Measurements from ENCODE around the gene C6orf141.

The C6orf141 gene

GRCh38 chr6:49550492-49551077 is at the start of gene C6orf141:
Gene C6orf141, plus strand, starts transcription at chr6:49550668. Its CDS starts 125 bp downstream, at chr6:49550793.
- DNase-seq (ENCODE audit: low read depth), result no peak

DNA sequence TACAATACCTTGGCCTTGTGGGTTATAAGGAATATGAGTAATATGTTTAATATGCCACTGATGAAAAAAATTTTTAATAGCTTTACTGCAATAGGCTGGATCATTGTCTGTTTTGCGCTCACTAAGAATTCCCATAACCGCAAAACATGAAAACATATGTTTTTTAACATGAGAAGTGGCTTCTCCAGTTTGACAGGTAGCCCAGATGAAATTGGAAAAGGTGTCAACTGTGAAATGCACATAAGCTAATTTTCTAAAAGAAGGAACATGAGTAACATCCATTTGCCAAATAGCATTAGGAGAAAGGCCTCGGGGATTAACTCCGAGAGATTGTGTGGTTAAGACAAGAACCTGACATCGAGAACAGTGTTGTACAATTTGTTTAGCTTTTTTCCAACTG is 45.8 kb upstream of the C6orf141 start:
- no peak for DNase-seq (ENCODE audit: low read depth)

GRCh38 chr6:49506569-49507111 is 43.8 kb upstream of the C6orf141 start:
- DNase-seq (ENCODE audit: low read depth), result no peak

DNA sequence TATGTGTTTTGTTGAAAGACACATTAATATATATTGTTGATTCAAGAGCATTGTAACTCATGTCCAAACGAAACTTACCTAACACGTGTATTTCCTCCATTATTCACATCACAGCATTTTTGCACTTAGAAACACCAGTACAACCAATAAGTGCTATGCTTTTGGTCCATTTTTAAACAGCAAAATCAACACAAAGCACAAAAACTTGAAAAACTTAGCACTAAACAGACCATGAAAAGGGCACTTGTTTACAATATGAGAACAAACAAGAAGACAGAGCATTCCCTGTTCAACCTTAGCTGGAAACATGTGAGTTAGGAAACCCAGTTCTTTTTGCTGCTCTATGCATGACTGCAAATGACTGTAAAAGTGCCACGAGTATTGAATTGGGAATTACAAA is 41.1 kb upstream of the C6orf141 start:
- DNase-seq (ENCODE audit: low read depth), result no peak

DNA sequence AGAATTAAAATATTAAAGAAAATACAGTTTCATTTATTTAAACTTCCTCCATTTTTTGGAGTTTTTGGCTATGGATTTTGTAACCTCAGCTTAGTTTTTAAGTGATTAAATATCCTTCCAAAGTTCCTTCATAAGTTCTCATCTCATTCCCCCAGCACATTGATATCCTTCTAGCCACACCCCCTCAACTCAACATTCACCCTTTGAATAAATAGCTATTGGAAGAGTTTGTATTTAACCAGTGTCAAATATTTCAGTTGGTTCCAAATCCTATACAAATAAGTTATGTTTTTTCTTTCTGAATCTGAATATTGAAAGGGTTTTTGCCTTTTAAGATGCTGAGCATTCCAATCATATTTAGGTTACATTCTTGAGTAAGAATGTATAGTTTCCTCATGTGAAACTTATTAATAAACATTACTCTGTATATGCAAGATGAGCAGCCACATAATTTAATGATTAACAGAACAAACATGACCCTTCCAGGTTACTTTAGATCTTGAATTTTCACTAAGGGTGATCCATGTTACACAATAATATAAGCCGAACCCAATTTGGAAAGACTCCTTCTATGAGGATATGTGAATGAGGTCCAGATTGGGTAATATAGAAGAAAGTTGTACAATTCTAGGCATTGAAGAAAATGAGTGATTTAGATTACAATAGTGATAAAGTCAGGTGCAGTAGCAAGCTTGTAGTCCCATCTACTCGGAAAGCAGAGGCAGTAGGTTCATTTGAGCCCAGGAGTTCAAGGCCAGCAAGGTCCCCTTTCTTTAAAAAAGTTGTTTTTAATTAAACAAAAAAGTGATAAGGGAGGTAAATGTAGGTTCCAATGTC is 37.1 kb upstream of the C6orf141 start:
- DNase-seq (ENCODE audit: low read depth), result no peak

DNA sequence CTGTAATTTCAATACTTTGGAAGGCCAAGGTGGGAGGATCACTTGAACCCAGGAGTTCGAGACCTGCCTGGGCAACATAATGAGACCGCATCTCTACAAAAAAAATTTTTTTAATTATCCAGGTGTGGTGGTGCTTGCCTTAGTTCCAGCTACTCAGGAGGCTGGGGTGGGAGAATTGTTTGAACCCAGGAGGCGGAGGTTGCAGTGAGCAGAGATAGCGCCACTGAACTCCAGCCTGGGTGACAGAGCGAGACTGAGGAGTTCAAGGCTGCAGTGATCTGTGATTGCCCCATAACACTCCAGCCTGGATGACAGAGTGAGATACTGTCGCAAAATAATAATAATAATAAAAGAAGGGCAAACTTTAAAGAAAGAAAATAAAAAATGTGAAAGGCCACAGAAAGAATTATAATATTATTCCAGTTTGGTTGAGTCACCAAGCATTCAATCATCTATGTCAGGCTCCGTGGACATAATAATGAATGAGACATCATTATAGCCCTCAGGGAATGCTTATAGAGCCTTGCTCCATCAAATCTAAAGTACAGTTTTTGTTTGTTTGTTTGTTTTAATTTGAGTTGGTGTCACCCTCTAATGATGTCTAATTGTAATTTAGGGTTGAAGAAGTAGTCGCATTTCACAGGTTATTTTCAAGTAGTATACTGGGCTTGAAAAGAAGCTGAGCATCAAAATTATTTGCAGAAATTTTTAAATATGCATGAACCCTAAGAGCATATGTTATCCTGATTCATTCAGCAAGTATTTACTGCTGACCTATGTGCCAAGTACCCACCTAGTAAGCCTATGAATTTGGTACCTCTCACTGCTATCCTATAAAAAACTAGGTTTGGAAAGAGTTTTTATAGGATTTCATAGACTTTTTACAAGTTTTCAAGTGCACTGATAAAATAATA is 35.6 kb upstream of the C6orf141 start:
- no peak for DNase-seq (ENCODE audit: low read depth)

DNA sequence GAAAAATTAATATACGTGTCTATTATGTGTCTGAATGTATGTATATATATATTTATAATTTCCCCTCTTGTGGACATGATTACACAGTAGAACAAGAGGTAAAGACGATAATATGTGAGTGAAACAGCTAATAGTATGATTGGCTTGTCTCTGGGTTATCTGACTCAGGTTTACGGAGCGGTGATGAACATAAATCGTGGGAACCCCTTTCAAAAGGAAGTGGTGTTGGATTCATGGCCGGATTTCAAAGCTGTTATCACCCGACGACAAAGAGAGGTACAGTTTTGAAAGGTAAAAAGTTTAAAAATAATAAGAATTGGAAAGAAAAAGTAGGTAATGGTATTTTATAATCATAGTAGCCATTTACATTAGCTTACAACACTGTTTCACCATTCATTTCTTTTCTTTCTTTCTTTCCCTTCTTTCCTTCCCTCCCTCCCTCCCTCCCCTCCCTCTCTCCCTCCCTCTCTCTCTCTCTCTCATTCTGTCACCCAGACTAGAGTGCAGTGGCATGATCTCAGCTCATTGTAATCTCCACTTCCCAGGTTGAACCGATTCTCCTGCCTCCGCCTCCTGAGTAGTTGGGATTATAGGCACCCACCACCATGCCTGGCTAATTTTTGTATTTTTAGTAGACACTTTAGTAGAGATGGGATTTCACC is 34.9 kb upstream of the C6orf141 start:
- DNase-seq (ENCODE audit: low read depth), result no peak

DNA sequence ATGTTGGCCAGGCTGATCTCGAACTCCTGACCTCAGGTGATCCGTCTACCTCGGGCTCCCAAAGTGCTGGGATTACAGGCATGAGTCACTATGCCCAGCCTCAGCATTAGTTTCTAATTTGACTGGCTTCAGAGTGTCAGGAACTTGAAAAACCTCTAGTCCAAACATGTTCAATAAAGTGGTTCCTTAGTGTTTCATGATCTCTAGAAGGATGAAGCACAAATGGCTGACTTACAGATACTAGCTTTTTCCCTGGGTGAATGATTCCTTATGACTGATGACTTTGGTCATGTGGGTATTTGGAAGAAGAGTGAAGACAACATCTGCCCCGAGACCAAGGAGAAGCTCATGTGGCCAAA is 34.3 kb upstream of the C6orf141 start:
- no peak for DNase-seq (ENCODE audit: low read depth)

DNA sequence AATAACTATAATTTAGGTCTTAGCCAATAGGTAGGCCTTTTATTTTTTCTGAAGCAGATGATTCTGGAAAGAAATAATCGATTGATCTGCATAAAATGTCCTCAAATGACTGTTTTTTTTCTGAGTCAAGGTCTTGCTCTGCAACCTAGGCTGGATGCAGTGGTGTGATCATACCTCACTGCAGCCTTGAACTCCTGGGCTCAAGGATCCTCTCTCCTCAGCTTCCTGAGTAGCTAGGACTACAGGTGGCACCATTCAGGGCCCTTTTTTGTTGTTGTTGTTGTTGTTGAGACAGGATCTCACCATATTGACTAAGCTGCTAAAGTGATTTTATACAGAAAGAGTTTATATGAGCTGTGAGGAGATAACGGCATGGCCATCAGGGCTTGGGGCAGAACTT is 32.5 kb upstream of the C6orf141 start:
- DNase-seq (ENCODE audit: low read depth), result no peak

DNA sequence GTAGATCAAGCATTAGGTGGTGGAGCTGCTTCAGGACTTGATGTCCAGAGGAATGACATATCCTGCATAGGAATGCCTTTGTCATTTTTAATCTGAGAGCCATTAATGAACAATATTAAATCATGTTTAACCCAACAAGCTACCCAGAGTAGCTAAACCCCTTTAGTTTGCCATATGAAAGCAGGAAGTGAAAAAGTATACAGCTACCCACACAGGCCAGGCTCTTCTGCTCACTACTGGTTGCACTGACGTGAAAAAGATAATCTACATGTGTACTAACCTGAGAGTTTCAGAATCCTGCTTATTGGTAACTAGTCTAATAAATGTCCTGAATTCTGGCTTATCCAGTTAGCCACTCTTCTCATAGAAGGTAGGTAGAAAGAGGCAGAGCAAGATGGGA is 30.8 kb upstream of the C6orf141 start:
- no peak for DNase-seq (ENCODE audit: low read depth)

DNA sequence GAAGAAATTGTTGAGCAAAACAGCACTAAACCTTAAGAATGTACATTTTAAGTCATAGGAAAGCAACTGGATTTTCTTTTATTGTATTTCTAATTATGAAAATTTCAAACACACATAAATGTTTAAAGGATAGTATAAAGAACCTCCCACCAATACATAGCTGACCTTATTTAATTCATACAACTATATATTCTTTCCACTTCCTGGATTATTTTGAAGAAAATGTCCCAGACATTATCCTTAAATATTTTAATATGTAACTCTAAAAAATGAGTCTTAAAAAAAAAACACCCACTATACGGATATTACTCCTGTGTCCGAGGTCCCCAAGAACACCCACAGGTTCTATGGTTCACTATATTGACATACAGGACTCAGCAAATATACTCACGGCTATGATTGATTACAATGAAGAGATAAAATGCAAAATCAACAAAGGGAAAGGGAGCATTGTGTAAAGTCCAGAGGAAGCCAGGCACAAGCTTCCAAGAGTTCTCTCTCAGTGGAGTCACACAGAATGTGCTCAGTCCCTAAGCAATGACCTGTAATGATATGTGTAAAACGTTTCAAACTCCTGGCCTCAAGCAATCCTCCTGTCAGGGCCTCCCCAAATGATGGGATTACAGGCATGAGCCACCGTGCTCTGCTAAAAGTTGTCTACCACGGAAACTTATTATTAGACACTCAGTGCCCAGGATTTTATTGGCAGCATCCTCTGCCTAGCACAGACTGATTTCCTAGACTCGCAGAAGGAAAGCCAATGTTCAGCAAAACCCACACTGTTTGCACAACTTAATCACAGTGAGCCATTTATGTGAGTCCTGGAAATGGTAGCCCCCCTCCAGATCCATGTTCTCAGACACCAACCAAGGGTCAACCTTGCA is 27.5 kb upstream of the C6orf141 start:
- no peak for DNase-seq (ENCODE audit: low read depth)

DNA sequence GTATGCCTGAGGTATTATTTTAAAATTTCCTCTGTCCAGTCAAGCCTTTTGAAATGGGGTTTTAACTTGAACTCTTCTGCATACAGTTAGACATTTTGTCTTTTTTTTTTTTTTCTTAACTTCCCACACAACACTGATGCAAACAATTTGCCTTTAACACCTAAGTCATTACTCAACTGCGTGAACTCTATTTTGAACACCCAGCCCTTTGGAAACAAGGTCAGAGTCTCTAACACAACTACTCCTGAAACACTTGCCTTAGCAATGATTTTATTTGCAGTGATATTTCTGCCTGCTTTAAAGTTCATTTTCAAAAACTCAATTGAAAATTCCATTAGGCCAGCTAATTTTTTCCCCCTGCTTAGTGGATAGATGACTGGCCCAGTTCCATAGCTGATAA is 26.6 kb upstream of the C6orf141 start:
- DNase-seq (ENCODE audit: low read depth), result no peak

DNA sequence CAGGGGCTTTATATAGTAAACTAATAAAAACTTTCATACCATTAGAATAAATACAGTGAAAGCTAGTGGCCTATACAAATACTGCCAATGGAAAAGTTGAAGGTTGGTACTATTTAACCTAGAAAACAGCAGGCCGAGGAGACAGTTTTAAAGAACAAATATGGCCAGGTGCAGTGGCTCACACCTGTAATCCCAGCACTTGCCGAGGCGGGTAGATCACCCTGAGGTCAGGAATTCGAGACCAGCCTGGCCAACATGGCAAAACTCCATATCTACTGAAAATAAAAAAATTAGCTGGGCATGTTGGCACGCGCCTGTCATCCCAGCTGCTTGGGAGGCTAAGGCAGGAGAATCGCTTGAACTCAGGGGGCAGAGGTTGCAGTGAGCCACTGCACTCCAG is 25.9 kb upstream of the C6orf141 start:
- DNase-seq (ENCODE audit: low read depth), result no peak

DNA sequence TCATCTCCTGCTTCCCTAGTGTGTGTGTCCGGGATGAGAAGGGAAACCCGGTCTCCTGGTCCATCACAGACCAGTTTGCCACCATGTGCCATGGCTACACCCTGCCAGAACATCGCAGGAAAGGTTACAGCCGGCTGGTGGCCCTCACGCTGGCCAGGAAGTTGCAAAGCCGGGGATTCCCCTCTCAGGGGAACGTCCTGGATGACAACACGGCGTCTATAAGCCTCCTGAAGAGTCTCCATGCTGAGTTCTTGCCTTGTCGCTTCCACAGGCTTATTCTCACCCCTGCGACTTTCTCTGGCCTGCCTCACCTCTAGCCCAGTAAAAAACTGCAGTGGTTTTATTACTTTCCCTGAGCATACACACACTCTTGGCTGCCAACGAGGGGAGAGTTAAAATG is 23.9 kb upstream of the C6orf141 start:
- DNase-seq (ENCODE audit: low read depth), result no peak

GRCh38 chr6:49527320-49527719 is 23.1 kb upstream of the C6orf141 start:
- DNase-seq (ENCODE audit: low read depth), result no peak

- no peak for DNase-seq (ENCODE audit: low read depth)
Measured at GRCh38 chr6:49528571-49528970, 21.9 kb upstream of the C6orf141 start.

- no peak for DNase-seq (ENCODE audit: low read depth)
Measured at GRCh38 chr6:49530141-49530776, 20.2 kb upstream of the C6orf141 start.

- DNase-seq (ENCODE audit: low read depth), result no peak
Measured at GRCh38 chr6:49531774-49532569, 18.5 kb upstream of the C6orf141 start.

- no peak for DNase-seq (ENCODE audit: low read depth)
Measured at GRCh38 chr6:49535795-49536194, 14.7 kb upstream of the C6orf141 start.

DNA sequence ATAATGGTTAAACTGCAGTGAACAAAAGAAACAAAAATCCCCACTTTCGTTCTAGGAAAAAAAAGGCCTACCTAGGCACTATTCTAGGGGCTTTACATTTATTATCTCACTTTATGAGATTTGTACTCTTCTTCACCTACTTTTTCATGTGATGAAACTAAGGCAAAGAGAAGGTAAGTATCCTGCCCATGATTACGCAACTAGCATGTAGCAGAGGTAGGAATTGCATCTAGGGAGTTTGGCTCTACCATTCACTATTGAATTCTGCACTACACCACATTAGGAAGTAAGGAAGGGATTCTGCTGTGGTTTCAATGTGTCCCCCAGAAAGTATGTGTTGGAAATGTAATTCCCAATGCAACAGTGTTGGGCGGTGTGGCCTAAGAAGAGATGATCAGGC is 11.4 kb upstream of the C6orf141 start:
- DNase-seq (ENCODE audit: low read depth), result no peak
